RKO (cell line): ENCODE results near the gene SRMS.
"Not testable (repeated sequence)": the region's sequence is repeated elsewhere in the genome, so short reads cannot be mapped to it uniquely, and the experiment has no call there.

Experiments
- DNase-seq: peaks from one replicate; pipeline ENCODE4 v3.0.0-alpha.2; 2016; ENCODE audit warnings: low spot score

The SRMS gene

DNA sequence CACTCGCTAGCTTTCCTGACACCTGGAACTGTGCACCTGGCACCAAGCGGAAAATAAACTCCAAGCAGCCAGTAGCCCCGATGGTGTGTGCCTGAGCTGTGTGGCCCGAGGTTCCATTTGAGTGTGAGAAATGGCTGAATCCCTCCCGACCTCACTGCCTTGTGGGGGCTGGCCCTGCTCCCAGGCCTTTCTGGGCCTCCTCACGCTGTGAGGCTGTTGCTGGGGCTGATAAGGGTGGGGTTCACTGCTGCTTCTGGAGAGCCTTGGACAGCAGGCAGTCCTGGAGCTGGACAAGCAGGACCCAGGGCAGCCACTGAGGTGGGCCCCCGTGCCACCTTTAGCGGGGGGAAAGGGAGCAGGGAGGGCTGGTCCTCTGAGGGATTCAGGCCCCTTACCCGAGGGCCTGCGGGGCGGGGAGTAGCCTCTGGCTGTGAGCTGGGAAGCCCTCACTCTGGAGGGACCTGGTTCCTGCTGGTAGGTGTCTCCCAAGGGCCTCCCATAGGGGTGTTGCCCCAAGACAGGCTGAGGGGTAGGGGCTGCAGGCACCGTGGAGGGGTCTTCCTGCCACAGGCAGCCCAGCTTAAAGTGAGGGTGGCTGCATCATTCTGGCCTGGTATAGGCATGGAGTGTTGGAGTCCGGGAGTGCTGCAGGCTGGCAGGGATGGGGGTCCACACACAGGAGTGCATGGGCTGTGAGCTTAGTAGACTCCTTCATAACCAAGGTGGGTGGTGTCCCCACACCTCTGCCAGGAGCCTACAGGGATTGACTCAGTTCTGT, 25.3 kb downstream of the SRMS start:
- no peak for DNase-seq

DNA sequence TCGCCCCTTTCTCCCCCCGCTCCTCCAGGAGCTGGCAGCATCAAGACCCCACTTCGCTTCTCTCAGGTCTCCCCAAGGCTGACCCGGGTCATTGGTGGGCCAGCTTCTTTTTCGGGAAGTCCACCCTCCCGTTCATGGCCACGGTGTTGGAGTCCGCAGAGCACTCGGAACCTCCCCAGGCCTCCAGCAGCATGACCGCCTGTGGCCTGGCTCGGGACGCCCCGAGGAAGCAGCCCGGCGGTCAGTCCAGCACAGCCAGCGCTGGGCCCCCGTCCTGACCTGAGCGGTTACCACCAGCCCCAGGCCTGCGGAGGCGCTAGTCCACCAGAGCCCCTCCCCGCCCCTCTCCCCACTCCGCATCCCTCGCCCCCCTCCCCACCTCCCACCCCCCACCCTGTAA, 25.9 kb downstream of the SRMS start:
- no peak for DNase-seq

DNA sequence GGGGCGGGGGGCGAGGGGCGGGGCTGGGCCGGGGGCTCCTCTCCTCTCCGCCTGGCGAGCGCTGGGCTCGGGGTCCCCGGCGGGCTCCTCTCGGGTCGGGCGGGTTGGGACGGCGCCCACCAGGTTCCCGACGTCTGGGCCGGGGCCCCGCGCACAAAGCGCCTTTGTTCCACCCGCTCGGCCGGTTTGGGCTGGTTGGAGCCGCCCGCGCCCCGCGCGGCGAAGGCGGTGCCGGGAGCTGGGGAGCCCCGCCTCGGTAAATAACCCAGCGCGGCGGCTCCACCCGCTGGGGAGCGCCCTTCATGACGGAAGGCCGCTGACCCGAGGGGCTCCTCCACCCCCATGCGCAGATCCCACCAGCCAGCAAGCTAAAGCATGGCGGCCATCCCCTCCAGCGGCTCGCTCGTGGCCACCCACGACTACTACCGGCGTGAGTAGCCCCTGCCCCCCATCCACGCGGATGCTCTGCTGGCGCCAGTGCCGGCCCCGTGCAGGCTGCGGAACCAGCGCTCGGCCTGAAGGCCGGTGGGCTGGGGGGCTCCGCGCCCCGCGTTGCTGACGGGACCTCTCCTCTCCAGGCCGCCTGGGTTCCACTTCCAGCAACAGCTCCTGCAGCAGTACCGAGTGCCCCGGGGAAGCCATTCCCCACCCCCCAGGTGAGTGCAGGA, 26.5 kb downstream of the SRMS start:
- peak; percentile 78 for DNase-seq

DNA sequence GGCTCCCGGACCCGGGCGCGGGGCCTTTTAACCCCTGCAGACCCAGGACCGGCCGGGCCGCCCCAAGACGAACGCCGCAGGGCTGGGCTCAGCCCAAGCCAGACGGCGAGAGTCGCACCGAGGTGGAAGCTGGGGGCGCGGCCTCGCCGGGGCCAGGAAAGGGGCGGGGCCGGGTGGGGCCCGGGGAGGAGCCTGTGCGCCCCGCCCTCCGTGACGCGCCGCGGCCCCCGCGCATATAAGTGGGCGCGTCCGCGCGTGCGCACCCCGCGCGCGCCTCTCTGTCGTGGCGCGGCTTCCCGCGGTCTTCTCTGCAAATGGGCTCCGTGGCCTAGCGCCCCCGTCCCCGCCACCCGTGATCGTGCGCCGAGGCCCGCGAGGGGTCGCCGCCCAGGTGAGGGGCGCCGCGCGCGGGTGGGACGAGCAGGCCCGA, 27.0 kb downstream of the SRMS start, which contains the start of gene PPDPF:
Gene PPDPF, plus strand, starts transcription at position 262 of the 430 bp plus-strand sequence. CDS start 544 bp downstream, outside the sequence.
- DNase-seq: peak; percentile 83

DNA sequence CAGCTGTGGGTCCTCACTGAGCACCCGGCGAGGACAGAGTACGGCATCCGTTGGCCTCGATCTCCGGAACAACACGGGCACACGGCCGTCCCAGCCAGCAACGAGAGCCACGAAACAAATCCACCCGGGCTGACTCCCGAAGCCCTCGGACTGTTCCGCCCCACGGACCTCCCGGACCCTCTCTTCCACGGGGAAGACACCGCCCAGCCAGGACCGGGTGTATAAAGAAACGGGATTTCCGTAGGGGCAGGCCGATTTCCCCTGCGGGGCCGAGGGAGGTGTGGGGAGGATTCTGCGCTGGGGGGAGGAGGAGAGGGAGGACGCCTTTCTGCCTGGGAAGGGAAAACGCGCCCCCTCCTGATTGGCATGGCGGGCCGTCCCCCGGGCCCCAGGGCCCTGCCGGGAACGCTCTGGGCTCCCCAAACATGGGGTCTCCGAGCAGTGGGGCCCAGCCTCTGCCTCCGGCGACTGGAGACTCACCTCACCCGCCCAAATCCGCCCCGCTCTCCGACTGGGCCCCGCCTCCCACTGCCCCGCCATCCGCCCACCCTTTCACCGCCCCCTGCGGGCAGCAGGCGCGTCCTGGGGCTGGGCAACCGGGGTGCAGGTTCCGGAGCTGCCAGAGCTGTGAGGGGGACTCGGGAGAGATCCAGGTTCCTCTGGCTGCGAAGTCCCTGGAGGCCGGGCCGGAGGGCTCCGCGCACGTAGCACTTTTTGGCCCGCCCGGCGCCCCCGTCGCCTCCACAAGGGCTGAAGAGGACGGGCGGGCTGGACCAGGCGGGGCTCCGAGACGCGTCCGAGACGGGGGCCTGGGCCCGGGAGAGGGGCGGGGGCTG, 27.7 kb downstream of the SRMS start:
- peak; percentile 83 for DNase-seq

DNA sequence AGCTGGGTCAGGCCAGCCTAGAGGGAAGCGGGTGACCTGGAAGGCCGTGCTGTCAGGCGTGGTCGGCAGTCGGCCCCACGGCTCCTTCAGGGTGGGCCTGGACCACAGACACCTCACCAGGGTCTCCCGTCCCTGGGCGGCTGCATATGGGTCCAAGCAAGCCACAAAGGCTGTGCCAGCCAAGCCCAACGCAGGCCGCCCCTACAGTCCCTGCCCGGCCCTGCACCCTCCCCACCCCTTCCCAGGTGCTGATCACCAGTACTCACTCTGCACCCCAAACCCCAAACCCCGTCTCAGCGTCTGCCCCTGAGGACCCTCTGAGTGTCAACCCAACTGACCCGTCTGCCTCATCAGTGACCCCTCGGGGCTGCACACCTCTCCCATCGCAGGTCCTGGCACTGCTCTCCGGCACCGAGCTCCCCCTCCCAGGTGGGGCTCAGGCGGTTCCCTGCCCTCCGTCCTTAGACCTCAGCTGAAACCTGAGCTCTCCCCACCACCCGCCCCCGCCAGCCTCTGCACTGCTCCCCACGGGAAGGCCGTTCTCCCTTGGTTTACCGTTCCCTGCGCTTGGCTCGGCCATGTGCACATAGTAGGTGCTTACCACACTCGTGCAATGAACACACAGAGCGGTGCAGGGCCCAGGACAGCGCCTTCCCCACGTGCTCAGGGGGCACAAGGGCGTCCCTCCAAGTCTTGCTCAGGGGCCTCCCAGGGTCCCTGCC, 28.4 kb downstream of the SRMS start:
- DNase-seq: no peak

DNA sequence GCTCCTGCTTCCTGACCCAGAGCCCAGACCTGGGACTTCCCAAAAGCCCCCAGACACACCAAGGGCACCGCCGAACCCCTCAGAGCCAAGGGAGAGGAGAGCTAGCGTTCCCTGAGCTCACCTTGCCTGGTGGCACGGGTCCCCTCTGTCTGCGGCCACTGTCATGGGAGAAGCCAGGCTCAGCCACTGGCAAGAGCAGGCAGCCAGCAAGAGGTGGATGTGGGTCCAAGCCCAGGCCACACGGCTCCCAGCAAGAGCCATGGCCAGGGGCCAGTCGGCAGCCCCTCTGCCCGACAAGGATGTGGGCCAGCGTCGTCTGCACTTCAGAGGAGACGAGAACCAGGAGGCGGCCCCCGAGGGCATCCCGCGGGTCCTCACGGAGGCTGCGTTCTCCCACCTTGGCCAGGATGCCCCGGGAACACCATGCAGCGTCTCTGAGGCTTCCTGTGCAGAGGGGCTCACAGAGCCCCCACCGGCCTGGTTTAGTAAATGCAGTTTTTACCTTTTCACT, 29.1 kb downstream of the SRMS start:
- no peak for DNase-seq

DNA sequence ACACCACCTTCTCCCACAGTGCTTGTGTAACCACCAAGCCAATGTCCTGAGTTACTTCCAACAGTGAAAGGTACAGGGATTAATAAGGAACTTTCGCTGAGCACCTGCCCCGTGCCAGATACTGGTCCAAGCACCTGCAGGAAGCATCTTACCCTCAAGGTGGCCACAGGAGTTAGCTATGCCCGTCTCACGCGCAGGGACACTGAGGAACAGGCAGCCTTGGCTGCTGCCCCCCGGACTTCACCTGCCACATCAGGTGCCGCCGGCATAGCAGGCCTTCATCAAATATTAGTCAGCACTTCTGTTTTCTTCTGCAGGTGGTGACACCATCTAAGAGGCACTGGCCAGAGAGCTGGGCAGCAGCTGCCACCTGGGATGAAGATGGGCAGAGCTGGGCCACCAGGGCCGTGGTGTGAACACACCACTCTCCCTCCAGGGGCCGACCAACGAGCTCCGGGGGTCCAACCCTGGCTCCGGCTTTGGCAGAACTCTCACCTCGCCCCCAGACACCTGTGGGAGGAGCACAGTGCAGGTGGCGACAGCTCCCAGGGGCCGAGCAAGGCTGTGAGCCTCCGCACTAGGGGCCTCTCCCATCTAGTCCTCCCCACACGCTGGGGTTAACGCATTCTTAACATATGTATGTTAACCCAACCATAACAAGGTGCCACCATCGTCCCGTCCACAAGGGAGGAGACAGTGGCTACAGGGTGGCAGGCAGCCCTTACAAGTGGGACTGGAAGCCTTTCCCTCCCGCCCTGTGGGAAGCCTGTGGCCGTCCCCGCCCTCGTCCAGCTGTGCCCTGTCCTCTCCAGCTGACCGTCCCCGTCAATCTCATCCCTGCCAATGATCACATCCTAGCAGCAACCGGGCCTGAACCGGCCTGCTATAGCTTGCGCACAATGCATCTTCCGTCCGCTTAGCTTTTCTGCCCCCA, 29.9 kb downstream of the SRMS start:
- DNase-seq: no peak

DNA sequence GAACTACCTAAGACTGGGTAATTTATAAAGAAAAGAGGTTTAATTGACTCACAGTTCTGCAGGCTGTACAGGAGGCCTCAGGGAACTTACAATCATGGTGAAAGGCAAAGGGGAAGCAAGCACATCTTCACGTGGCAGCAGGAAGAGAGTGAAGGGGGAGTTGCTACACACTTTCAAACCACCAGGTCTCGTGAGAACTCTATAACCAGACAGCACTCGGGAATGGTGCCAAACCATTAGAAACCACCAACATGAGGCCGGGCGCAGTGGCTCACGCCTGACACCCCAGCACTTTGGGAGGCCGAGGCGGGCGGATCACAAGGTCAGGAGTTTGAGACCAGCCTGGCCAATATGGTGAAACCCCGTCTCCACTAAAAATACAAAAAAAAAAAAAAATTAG, 33.0 kb downstream of the SRMS start:
- DNase-seq: not testable (repeated sequence)

DNA sequence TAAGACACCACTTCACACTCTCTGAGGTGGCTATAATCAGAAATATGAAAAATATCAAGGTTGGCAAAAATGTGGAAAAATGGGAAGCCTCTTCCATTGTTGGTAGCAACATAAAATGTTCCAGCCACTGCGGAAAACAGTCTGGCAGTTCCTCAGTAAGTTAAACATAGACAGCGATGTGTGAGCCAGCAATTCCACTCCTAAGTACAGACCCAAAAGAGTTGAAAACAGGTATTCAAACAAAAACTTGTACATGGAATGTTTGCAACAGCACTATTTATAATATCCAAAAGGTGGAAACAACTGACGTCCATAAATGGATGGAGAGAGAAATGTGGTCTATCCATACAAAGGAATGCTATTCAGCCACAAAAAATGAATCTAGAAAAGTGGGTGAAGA, 34.3 kb downstream of the SRMS start:
- DNase-seq: no peak

DNA sequence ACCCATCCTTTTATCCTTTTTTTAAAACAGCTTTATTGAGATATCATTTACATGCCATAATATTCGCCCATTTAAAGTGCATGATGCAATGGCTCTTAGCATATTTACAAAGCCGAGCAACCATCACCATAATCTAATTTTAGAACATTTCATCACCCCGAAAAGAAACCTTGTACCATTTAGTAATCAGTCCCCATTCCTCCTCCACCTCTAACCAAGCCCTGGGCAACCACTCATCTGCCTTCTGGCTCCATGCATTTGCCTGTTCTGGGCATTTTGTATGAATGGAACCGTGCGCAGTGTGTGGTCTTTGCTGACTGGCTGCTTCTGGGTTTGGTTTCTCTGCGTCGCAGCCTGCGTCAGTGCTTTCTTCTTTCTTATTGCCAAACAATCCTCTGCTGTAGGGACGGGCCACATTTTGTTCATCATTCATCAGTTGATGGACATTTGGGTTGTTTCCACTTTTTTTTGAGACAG, 38.4 kb downstream of the SRMS start:
- no peak for DNase-seq

DNA sequence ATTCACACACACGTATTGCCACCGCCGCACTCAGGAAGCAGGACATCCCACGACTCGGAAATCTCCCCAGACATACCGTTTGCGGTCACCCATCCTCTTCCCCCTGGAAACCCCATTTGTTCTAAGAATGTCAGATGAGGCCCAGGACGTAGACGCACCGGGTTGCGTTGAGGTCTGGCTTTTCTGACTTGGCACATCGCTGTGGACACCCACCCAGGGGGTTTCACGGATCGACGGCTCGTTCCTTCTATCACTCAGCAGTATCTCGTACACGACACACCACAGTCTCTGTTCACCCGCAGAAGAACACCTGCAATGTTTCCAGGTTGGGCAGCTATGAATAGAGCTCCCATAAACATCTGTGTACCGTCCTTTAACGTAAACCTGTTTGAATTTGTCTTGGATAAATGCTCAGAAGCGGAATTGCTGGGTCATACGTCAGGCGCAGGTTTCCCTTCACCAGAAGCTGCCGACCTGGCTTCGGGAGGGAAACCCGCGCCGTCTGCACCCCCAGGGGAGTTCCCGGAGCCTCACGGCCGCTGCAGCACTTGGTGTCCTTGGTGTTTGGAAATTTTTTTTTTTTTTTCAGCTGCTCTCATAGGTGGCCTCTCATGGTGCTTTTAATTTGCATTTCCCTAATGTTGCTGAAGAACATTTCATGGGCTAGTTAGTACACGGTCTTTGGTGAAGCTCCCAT, 39.3 kb downstream of the SRMS start:
- DNase-seq: no peak

DNA sequence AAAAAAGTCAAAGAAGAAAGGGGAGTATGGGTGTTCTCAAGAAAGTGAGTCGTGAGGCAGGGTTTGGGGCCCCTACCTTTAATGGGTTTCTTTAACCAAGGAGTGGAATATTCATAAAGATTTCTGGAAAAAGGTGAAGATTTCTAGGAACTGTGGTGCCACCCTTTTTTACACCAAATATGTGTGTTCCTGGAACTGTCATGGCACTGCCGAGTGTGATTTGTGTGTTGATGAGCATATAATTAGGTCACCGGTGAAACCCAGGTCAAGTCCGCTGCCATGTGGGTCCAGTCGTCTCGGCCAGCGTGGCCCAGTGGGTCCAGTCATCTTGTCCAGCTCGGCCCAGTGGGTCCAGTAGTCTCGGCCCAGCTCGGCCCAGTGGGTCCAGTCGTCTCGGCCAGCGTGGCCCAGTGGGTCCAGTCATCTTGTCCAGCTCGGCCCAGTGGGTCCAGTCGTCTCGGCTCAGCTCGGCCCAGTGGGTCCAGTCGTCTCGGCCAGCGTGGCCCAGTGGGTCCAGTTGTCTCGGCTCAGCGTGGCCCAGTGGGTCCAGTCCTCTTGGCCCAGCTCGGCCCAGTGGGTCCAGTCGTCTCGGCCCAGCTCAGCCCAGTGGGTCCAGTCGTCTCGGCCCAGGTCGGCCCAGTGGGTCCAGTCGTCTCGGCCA, 40.3 kb downstream of the SRMS start:
- no peak for DNase-seq

DNA sequence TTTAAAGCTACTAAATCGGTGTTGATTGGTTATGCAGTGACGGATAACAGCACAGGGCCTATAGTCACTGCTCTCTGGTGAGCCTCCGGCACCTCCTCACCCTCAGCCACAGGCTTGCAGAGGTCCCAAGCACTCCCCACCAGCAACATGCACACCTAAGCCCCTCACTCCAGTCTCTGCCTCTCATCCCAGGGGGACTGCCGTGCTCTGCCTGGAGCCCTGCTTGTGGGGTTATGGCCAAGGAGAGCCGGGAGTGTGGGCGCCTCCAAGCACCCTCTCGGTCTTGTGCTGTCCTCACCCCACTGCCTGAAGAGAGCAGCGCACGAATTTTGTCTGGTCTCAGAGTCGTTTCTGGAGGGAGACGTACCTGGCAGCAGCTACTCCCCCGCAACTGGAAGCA, 41.8 kb downstream of the SRMS start:
- DNase-seq: no peak

DNA sequence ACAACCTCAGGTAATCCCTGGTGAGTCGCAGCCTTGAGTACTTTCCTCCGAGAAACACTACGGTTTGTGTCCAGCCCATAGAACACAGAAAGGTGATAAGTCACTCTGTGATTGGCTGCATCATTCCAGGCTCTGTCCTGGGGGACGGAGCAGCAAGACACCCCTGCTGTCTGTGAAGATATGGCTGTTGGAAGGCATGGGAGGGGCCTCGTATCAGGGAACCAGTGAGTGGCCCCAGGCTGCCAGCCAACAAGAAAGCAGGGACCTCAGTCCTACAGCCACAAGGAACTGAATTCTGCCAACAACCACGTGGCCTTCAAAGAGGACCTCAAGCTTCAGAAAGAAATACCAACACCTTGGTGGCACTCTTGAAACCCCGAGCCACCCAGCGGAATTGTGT, 42.3 kb downstream of the SRMS start:
- DNase-seq: no peak

DNA sequence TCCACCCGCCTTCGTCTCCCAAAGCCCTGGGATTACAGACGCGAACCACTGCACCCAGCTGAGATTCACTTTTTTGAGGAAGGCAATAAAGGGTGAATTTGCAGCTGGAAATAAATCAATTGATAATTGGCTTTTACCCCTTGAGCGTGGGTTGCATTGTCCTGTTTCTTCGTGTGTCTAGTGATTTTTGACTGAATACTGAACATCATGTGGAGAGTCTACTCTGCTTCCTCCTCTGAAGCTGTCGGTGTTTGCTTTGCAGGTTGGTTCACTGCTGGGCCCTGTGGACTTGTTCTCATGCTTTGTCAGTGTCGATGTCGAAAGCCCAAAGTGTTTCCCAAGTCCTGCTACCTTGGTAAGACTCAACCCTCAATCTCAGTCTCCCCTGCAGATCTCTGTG, 42.9 kb downstream of the SRMS start:
- no peak for DNase-seq

DNA sequence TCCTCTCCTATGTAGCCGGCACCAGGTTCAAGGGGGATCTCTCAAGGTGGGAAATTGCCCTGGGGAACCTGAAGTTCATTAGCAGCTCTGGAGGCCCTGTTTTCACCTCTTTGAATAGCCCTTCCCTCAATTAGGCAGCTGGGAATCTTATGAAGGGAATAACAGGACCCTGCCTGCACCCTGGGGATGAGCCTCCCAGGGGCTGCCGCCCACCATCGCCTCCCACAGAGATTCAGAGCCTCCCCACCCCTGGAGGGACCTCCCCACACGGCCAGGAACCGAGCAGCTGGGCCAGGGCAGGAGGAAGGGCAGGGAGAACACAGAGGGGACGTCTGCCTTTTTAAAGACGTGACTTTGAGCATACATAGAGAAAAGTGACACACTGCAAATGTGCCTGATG, 44.0 kb downstream of the SRMS start:
- no peak for DNase-seq

DNA sequence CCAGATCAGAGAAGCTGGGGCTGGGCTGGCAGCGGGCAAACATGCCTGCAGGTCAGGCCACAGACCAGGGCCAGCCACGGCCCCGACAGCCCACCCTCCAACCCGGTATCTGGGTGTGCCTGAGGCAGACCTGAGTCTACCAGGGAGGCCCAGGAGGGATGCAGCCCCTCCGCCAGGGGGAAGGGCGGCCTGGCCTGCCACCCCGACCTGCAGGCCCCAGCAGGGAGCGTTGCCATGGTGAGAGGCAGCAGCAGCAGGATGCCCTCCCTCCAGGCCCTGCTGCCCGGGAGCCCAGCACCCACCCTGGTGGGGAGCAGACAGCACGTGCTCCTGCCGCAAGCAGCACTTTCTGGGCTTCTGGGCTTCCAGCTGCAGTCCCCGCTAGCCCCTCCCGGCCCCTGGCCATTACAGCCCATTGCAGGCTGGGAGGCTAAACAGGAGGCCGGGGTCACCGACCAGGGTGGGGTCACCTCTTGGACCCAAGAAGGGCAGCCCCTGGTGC, 44.8 kb downstream of the SRMS start:
- no peak for DNase-seq
